ENCODE measurements around the gene RBMS2. TPM values are rescaled to one million over a fixed set of nuclear protein-coding genes. Genes with fewer than 3 reads are reported as not detected.

The RBMS2 gene
- total and polyA plus RNA-seq, 9 of the 15 experiments (the other 6 are each of a cell fraction or from before 2014, with no cell fraction given): 0.08 to 10.5 (median 0.31) TPM

GRCh38 chr12:56644654-56645053 lies 123.0 kb downstream of the RBMS2 start:
- H3K27me3 ChIP-seq (ENCODE audit: control insufficient read depth in 2 of 2, insufficient read depth in 2 of 2, low read length in 2 of 2): no peaks in the 10 kb centered on the region
- no peaks in the 10 kb centered on the region for H3K9me1 ChIP-seq (ENCODE audit: control insufficient read depth, insufficient read depth, low read length)
- in situ Hi-C loops (cut with MboI): loop anchor here (10.0 kb wide), 1 partner anchor 80 kb away; the partner anchor contains the start of gene NACA
- FAIRE-seq: no peak
- H3K79me2 ChIP-seq (ENCODE audit: control insufficient read depth, insufficient read depth, low read length): peaks cover 55% of the 10 kb centered on the region
- POLR2A ChIA-PET: interaction anchor here (0.8 to 2.6 kb wide), 8 partner anchors 9 to 80 kb away, joined by 3 to 42 read pairs (median 8); partner anchors contain the start of gene PTGES3
- no peak overlapping the region for H2AFZ ChIP-seq (ENCODE audit: low read depth, low read length)
- no peak for ATAC-seq
- H3K4me3 ChIP-seq: peak overlapping the region; percentile 81
- peaks cover 23% of the 10 kb centered on the region for H4K20me1 ChIP-seq (replicated peaks; ENCODE audit: control insufficient read depth, insufficient read depth, low read length)
- intact Hi-C loops (cut with micrococcal nuclease): no loop called here
- TF ChIP-seq LCOR (CRISPR knock-in tag; IDR thresholded peaks at IDR 0.05): 0 out of 2 replicates have a peak, but pooled peaks have one; percentile 15
- TF ChIP-seq HMGXB4 (CRISPR knock-in tag; IDR thresholded peaks at IDR 0.05): 0 out of 2 replicates have a peak, but pooled peaks have one; percentile 5
- TF ChIP-seq ZNF212 (CRISPR knock-in tag; IDR thresholded peaks at IDR 0.05): no peak
- no peak for TF ChIP-seq ZNF274 (IDR thresholded peaks at IDR 0.05; ENCODE audit: borderline replicate concordance, low read depth, low read length)
- TF ChIP-seq FOXK1 (CRISPR knock-in tag; IDR thresholded peaks at IDR 0.05; ENCODE audit: borderline replicate concordance): no peak
- H3K9me3 ChIP-seq (replicated peaks; ENCODE audit: control insufficient read depth, insufficient read depth, low read depth, low read length): no peaks in the 10 kb centered on the region
- peak overlapping the region; percentile 98 to 99 for H3K9ac ChIP-seq (ENCODE audit: insufficient read depth in 1 of 2, low read depth in 2 of 2, low read length in 2 of 2)
- 4% methylated on average over 4 of the region's 4 CpGs for WGBS (ENCODE audit: insufficient coverage, low coverage, missing lambda C conversion rate)
- H3K4me1 ChIP-seq (replicated peaks in 1 of 2; ENCODE audit: control insufficient read depth in 2 of 2, insufficient read depth in 2 of 2, low read length in 2 of 2): peaks cover 4 to 19% of the 10 kb centered on the region in 2 experiments
- CTCF ChIA-PET (ENCODE audit: low intra/inter-chr PET ratio): no interaction called here
- peak overlapping the region; percentile 98 for H3K4me2 ChIP-seq (ENCODE audit: insufficient read depth, low read length)
- peaks cover 55% of the 10 kb centered on the region for H3K36me3 ChIP-seq (ENCODE audit: control insufficient read depth, insufficient read depth, low read length)
- peak overlapping the region; percentile 96 for H3K27ac ChIP-seq (ENCODE audit: extremely low read depth, low read depth, low read length)
- DNase-seq (ENCODE audit: extremely low read depth in 1 of 4, low spot score in 3 of 4): no peak
- no TSS peak for BruUV-seq (replicated peaks)

Measured in K562 (cell line).